K562 (cell line): Measurements from ENCODE around the gene AGAP1. TPM values are rescaled to one million over a fixed set of nuclear protein-coding genes. Genes with fewer than 3 reads are reported as not detected.

ENCODE experiments used
- ATAC-seq: fragments of 200-7000 bp; cut with Tn5 transposase; 3 replicates; pipeline ENCODE4 v1.9.1; 2020; ENCODE audit warnings: moderate library complexity
- BruUV-seq: library from RNA; stranded (reverse); fragments of 400-500 nt; replicated peaks from 2 replicates; lab custom pipeline; 2021; lab: Mats Ljungman, UMichigan
- CTCF ChIA-PET: fragments of 300-600 bp; formaldehyde crosslinking; extraction: SDS; loops from one replicate; lab custom pipeline; 2021; ENCODE audit warnings: low intra/inter-chr PET ratio; lab: Yijun Ruan, JAX
- POLR2A ChIA-PET: fragments of 300-600, 350-650 bp; sonication (Branson Sonifier 250); formaldehyde crosslinking; extraction: SDS; loops from one replicate; lab custom pipeline; 2021; ENCODE audit warnings: antibody characterized with exemption, inconsistent platforms; lab: Yijun Ruan, JAX
- DNase-seq, 4 experiments: peaks; one replicate each; pipeline versions ENCODE4 v3.0.0 to v3.0.0-alpha.2; 2011 to 2018; ENCODE audit warnings: low spot score in 3 of 4, mixed read lengths in 3 of 4; ENCODE audit errors: extremely low read depth in 1 of 4
- FAIRE-seq: peaks from 2 replicates; lab custom pipeline; 2011; peaks lifted over from hg19 to GRCh38; lab: Jason Lieb, UNC
- H2AFZ ChIP-seq: 2 replicates; pipeline ENCODE4 v1.6.0; 2011; ENCODE audit warnings: low read depth, low read length, control low read depth, inconsistent platforms
- H3K27ac ChIP-seq: fragments of 200-600 bp; 3 replicates; pipeline ENCODE4 v1.8.0; 2011; ENCODE audit warnings: low read depth, mild to moderate bottlenecking, control low read depth, inconsistent platforms, low read length, moderate library complexity, mixed read lengths; ENCODE audit errors: extremely low read depth
- H3K27me3 ChIP-seq, 2 experiments: fragments of 300-600 bp in 1 of 2; 2 replicates in 1 of 2; 3 replicates in 1 of 2; pipeline versions ENCODE4 v1.6.0 to v1.8.0; 2011; ENCODE audit warnings: inconsistent platforms in 2 of 2, low read length in 2 of 2, mild to moderate bottlenecking in 1 of 2, mixed read lengths in 1 of 2, moderate library complexity in 1 of 2; ENCODE audit not compliant: control insufficient read depth in 2 of 2, insufficient read depth in 2 of 2
- H3K36me3 ChIP-seq: fragments of 300-600 bp; 3 replicates; pipeline ENCODE4 v1.8.0; 2011; ENCODE audit warnings: mild to moderate bottlenecking, low read length, inconsistent platforms; ENCODE audit not compliant: control insufficient read depth, insufficient read depth
- H3K4me1 ChIP-seq, 2 experiments: fragments of 200-600 bp in 1 of 2; replicated peaks in 1 of 2; 2 replicates in 1 of 2; 3 replicates in 1 of 2; pipeline versions ENCODE4 v1.5.1 to v1.8.0; 2011; ENCODE audit warnings: inconsistent platforms in 2 of 2, low read length in 2 of 2, mild to moderate bottlenecking in 1 of 2, mixed read lengths in 1 of 2, moderate library complexity in 1 of 2; ENCODE audit not compliant: control insufficient read depth in 2 of 2, insufficient read depth in 2 of 2
- H3K4me2 ChIP-seq: 2 replicates; pipeline ENCODE4 v1.6.1; 2011; ENCODE audit warnings: low read length, control low read depth, inconsistent platforms, mixed read lengths; ENCODE audit not compliant: insufficient read depth
- H3K4me3 ChIP-seq: fragments of 200-600 bp; sonication (generic), shearing (Covaris generic); 2 replicates; pipeline ENCODE4 v1.5.1; 2016; ENCODE audit warnings: control low read depth, inconsistent platforms
- H3K79me2 ChIP-seq: fragments of 200-600 bp; 3 replicates; pipeline ENCODE4 v1.8.0; 2011; ENCODE audit warnings: low read length, inconsistent platforms; ENCODE audit not compliant: control insufficient read depth, insufficient read depth
- H3K9ac ChIP-seq, 2 experiments: 2 replicates each; pipeline versions ENCODE4 v1.6.0 to v1.6.1; 2011; ENCODE audit warnings: low read depth in 2 of 2, low read length in 2 of 2, control low read depth in 1 of 2, inconsistent platforms in 1 of 2, mild to moderate bottlenecking in 1 of 2, mixed read lengths in 1 of 2; ENCODE audit not compliant: insufficient read depth in 1 of 2
- H3K9me1 ChIP-seq: one replicate; pipeline ENCODE4 v1.6.0; 2011; ENCODE audit warnings: inconsistent platforms, mild to moderate bottlenecking, low read length, moderate library complexity; ENCODE audit not compliant: control insufficient read depth, insufficient read depth
- H3K9me3 ChIP-seq: replicated peaks from 2 replicates; pipeline ENCODE4 v1.5.1; 2011; ENCODE audit warnings: low read depth, low read length, inconsistent platforms; ENCODE audit not compliant: control insufficient read depth, insufficient read depth
- H4K20me1 ChIP-seq: replicated peaks from 2 replicates; pipeline ENCODE4 v1.6.1; 2011; ENCODE audit warnings: low read length, inconsistent platforms, mixed read lengths; ENCODE audit not compliant: control insufficient read depth, insufficient read depth
- ETS2 ChIP-seq: IDR thresholded peaks from 2 replicates; pipeline ENCODE4 v1.6.1; 2016; ENCODE audit warnings: borderline replicate concordance, missing genetic modification characterization, mild to moderate bottlenecking, moderate library complexity, missing compliant biosample characterization; ENCODE audit not compliant: poor library complexity, severe bottlenecking
- NFRKB ChIP-seq: fragments of 450-650 bp; IDR thresholded peaks from 2 replicates; pipeline ENCODE4 v1.6.1; 2016; ENCODE audit warnings: low read depth
- SRSF9 ChIP-seq: fragments of 200-400 bp; formaldehyde crosslinking; IDR thresholded peaks from 2 replicates; pipeline ENCODE4 v1.6.1; 2017; ENCODE audit warnings: low read depth, low read length, borderline replicate concordance
- ZNF311 ChIP-seq: fragments of 250-450 bp; sonication (Bioruptor Pico); IDR thresholded peaks from 2 replicates; pipeline ENCODE4 v1.4.0; 2020; ENCODE audit warnings: mild to moderate bottlenecking, moderate library complexity
- WGBS: fragments of 100-300 bp; shearing (Covaris generic); methylation state at CpG from one replicate; pipeline ENCODE4 v1.1.6; 2016; ENCODE audit warnings: low coverage, mixed read lengths; ENCODE audit not compliant: insufficient coverage; ENCODE audit errors: missing lambda C conversion rate; 5-methylcytosine and 5-hydroxymethylcytosine counted together
- in situ Hi-C: fragments of 300-500 bp; cut with MboI; formaldehyde crosslinking; loops from 4 replicates; pipeline ENCODE4 v1.15.0; 2018; ENCODE audit warnings: inconsistent platforms, mixed read lengths
- intact Hi-C: fragments of 100-400 bp; cut with micrococcal nuclease; formaldehyde crosslinking; loops from 2 replicates; pipeline ENCODE4 v1.14.2; 2022
- polyA plus RNA-seq, 8 experiments: library from polyadenylated mRNA; depleted of rRNA in 4 of 8; stranded (reverse) in 5 of 8; unstranded in 3 of 8; fragments of >200 nt; fragmentation: Nextera tagmentation in 2 of 8; fragmentation: Illumina TruSeq in 1 of 8; extraction: Ambion mirVana in 2 of 8; extraction: Trizol in 1 of 8; gene quantifications; 2 replicates each; pipeline versions ENCODE4 v1.2.1 to v1.2.3, GENCODE V29; 2011 to 2014; ENCODE audit warnings: inconsistent platforms in 1 of 8, missing spikeins in 1 of 8
- total RNA-seq, 7 experiments: library from RNA; depleted of rRNA in 6 of 7; stranded (reverse); fragments of >200 nt in 6 of 7; fragmentation: Illumina TruSeq in 2 of 7; extraction: Trizol in 2 of 7; gene quantifications; 2 replicates each; pipeline versions ENCODE4 v1.2.1 to v1.2.3, GENCODE V29; 2011 to 2021; ENCODE audit warnings: low replicate concordance in 1 of 7
- TF ChIP-seq, protein P1 (sequence below): fragments of 450-650 bp; IDR thresholded peaks from 2 replicates; pipeline ENCODE4 v1.6.1; 2017; ENCODE audit warnings: mild to moderate bottlenecking, moderate library complexity

Gene AGAP1
- total and polyA plus RNA-seq, 9 of the 15 experiments (the other 6 are each of a cell fraction or from before 2014, with no cell fraction given): 1.3 to 24.0 (median 10.6) TPM

DNA sequence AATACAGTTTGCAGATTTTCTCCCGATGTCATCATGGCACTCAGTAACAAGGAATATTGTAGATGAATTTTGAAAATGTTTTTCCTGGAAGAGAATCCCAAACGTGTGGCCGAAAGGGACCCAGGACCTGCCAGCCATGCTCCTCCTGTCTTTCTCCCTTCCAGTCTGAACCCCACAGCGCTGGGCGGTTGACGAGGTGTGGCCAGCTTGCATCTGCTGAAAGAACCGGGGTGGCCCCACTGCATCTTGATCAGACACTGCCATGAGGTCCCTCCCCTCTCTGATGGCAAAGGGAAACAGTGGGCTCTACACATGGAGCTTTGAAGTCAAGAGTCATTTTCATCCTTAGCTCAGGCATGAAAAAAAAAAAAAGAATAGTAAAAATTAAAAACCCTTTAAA, 240.3 kb downstream of the AGAP1 start:
- ATAC-seq (no peak), FAIRE-seq (no peak), DNase-seq (no peak)
- in situ Hi-C loops (no loop called here), intact Hi-C loops (no loop called here)
- POLR2A ChIA-PET: interaction anchor here (0.6 kb wide), 3 partner anchors 14 to 451 kb away, joined by 3 to 4 read pairs (median 3); no protein-coding TSS in a partner anchor
- Histone ChIP-seq H3K4me1 (no peaks in the 10 kb centered on the region), H4K20me1 (peaks cover 6% of the 10 kb centered on the region), H3K36me3 (no peaks in the 10 kb centered on the region), H3K27ac (no peak overlapping the region), H3K9me3 (no peaks in the 10 kb centered on the region), H3K27me3 (no peaks in the 10 kb centered on the region), H2AFZ (no peak overlapping the region), H3K4me2 (no peak overlapping the region), H3K9me1 (no peaks in the 10 kb centered on the region), H3K9ac (no peak overlapping the region), H3K4me3 (no peak overlapping the region), H3K79me2 (no peaks in the 10 kb centered on the region)
- no TSS peak for BruUV-seq
- 83% methylated on average over 6 of the region's 7 CpGs for WGBS
- TF ChIP-seq SRSF9: no peak
- no peak for TF ChIP-seq NFRKB
- TF ChIP-seq, protein P1, sequence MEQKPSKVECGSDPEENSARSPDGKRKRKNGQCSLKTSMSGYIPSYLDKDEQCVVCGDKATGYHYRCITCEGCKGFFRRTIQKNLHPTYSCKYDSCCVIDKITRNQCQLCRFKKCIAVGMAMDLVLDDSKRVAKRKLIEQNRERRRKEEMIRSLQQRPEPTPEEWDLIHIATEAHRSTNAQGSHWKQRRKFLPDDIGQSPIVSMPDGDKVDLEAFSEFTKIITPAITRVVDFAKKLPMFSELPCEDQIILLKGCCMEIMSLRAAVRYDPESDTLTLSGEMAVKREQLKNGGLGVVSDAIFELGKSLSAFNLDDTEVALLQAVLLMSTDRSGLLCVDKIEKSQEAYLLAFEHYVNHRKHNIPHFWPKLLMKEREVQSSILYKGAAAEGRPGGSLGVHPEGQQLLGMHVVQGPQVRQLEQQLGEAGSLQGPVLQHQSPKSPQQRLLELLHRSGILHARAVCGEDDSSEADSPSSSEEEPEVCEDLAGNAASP: no peak
- TF ChIP-seq ZNF311 (CRISPR knock-in tag): no peak
- no peak for TF ChIP-seq ETS2
- CTCF ChIA-PET: no interaction called here
